Esophagus muscularis mucosa (tissue), 4 donors: Measurements from ENCODE around the gene HOATZ. TPM values are rescaled to one million over a fixed set of nuclear protein-coding genes. Genes with fewer than 3 reads are reported as not detected.

Experiments
- DNase-seq: peaks from one replicate; pipeline ENCODE4 v3.0.0-alpha.2; 2017; ENCODE audit errors: extremely low spot score
- H3K27ac ChIP-seq, 4 donors: fragments of 200-600 bp; sonication (generic); replicated peaks in 1 of 4; 1 replicate in 3 of 4; 2 replicates in 1 of 4; pipeline ENCODE4 v1.5.1; 2016 to 2019; ENCODE audit warnings: mild to moderate bottlenecking in 1 of 4
- H3K27me3 ChIP-seq, 4 donors: fragments of 200-600 bp; sonication (generic); one replicate each; pipeline versions ENCODE4 v1.5.1 to v1.6.0; 2016 to 2019
- H3K36me3 ChIP-seq, 4 donors: fragments of 200-600 bp; sonication (generic); one replicate each; pipeline ENCODE4 v1.5.1; 2016 to 2019
- H3K4me1 ChIP-seq, 4 donors: fragments of 200-600 bp; sonication (generic); one replicate each; pipeline ENCODE4 v1.5.1; 2016 to 2019
- H3K4me3 ChIP-seq, 4 donors: fragments of 200-600 bp; sonication (generic); 1 replicate in 2 of 4; 2 replicates in 2 of 4; pipeline ENCODE4 v1.5.1; 2016 to 2019; ENCODE audit warnings: mild to moderate bottlenecking in 4 of 4, moderate library complexity in 1 of 4
- H3K9me3 ChIP-seq, 4 donors: fragments of 200-600 bp; sonication (generic); 1 replicate in 3 of 4; 2 replicates in 1 of 4; pipeline ENCODE4 v1.5.1; 2016 to 2019
- EP300 ChIP-seq: sonication (generic); formaldehyde crosslinking; IDR thresholded peaks from one replicate; pipeline ENCODE4 v1.6.1; 2017; ENCODE audit warnings: antibody characterized with exemption
- POLR2A ChIP-seq: fragments of 450-650 bp; IDR thresholded peaks from one replicate; pipeline ENCODE4 v1.6.1; 2017; ENCODE audit warnings: antibody characterized with exemption, moderate library complexity, mild to moderate bottlenecking, low read depth
- POLR2AphosphoS5 ChIP-seq, 2 donors: sonication (generic); formaldehyde crosslinking; IDR thresholded peaks; one replicate each; pipeline ENCODE4 v1.6.1; 2017; ENCODE audit warnings: antibody characterized with exemption in 2 of 2
- WGBS: methylation state at CpG from one replicate; pipeline ENCODE4 v1.1.5; 2018; 5-methylcytosine and 5-hydroxymethylcytosine counted together
- intact Hi-C: fragments of 100-400 bp; cut with DNase I; formaldehyde crosslinking; loops from one replicate; pipeline ENCODE4 v1.15.1; 2023
- total RNA-seq, 4 donors: library from RNA; depleted of rRNA; stranded (reverse); fragments of >200 nt; gene quantifications; one replicate each; pipeline versions ENCODE4 v1.1.0 to v1.2.1, GENCODE V29; 2016
- TF ChIP-seq, protein P1 (sequence below), 3 experiments: fragments of 200-600 bp in 2 of 3; fragments of 450-650 bp in 1 of 3; sonication (generic) in 2 of 3; IDR thresholded peaks; one replicate each; pipeline ENCODE4 v1.5.1; 2017 to 2019; ENCODE audit warnings: antibody characterized with exemption in 3 of 3, mild to moderate bottlenecking in 2 of 3, moderate library complexity in 1 of 3

HOATZ gene
- total RNA-seq, 4 donors from 2014 or later, result not detected

DNA sequence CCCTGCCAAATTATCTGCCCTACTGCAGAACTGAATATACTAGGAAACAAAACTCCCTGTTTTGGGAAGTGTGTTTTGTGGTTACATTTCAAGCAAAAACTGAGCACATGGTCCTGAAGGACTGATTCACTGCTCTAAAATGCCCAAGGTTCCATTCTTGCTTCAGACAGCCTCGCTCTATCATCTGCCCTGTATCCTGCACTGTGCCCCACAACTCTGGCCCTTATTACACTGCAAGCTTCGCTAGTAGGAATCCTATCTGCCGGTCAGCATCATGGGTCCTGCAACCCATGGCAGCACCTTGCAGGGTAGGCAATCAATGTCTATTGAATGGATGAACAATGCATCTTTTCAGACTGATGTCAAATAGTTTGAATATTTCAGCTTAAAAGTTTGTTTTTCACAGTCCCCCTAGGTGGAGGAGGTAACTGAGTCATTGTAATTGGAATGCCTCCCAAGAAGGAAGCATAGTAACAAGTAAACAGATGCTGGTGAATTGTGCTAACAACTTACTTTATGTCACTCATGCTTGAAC lies 47.3 kb downstream of the HOATZ start:
- no peak overlapping the region for H3K27ac ChIP-seq
- H3K36me3 ChIP-seq, result peaks cover 0 to 6% (median 0%) of the 10 kb centered on the region in 4 donors
- TF ChIP-seq, protein P1, sequence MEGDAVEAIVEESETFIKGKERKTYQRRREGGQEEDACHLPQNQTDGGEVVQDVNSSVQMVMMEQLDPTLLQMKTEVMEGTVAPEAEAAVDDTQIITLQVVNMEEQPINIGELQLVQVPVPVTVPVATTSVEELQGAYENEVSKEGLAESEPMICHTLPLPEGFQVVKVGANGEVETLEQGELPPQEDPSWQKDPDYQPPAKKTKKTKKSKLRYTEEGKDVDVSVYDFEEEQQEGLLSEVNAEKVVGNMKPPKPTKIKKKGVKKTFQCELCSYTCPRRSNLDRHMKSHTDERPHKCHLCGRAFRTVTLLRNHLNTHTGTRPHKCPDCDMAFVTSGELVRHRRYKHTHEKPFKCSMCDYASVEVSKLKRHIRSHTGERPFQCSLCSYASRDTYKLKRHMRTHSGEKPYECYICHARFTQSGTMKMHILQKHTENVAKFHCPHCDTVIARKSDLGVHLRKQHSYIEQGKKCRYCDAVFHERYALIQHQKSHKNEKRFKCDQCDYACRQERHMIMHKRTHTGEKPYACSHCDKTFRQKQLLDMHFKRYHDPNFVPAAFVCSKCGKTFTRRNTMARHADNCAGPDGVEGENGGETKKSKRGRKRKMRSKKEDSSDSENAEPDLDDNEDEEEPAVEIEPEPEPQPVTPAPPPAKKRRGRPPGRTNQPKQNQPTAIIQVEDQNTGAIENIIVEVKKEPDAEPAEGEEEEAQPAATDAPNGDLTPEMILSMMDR (IDR thresholded peaks at IDR 0.05), result no peak
- TF ChIP-seq EP300 (no peak), POLR2A (no peak), POLR2AphosphoS5 (IDR thresholded peaks at IDR 0.05) (no peak)
- WGBS, result 61% methylated on average over 3 of the region's 3 CpGs
- intact Hi-C loops, result no loop called here
- H3K4me3 ChIP-seq, result no peak overlapping the region
- DNase-seq, result no peak
- peaks cover 0 to 18% (median 16%) of the 10 kb centered on the region in 4 donors for H3K4me1 ChIP-seq
- H3K27me3 ChIP-seq, result no peaks in the 10 kb centered on the region
- H3K9me3 ChIP-seq, result no peaks in the 10 kb centered on the region

- peaks cover 0 to 6% (median 0%) of the 10 kb centered on the region in 4 donors for H3K36me3 ChIP-seq
- H3K4me1 ChIP-seq, result peaks cover 0 to 9% (median 6%) of the 10 kb centered on the region in 4 donors
- no peaks in the 10 kb centered on the region for H3K27me3 ChIP-seq
- H3K27ac ChIP-seq, result no peak overlapping the region
- intact Hi-C loops, result no loop called here
- H3K4me3 ChIP-seq, result no peak overlapping the region
- 93% methylated on average over 10 of the region's 10 CpGs for WGBS
- DNase-seq, result no peak
- TF ChIP-seq, protein P1 (IDR thresholded peaks at IDR 0.05), result no peak
- TF ChIP-seq POLR2AphosphoS5 (IDR thresholded peaks at IDR 0.05) (no peak), POLR2A (no peak), EP300 (no peak)
- H3K9me3 ChIP-seq, result no peaks in the 10 kb centered on the region
These were observed 48.3 kb downstream of the HOATZ start for GRCh38 chr11:111562692-111563389.

- Histone ChIP-seq H3K4me1 (no peaks in the 10 kb centered on the region), H3K36me3 (no peaks in the 10 kb centered on the region), H3K9me3 (no peaks in the 10 kb centered on the region), H3K27me3 (no peaks in the 10 kb centered on the region), H3K4me3 (no peak overlapping the region), H3K27ac (no peak overlapping the region)
- intact Hi-C loops, result no loop called here
- 62% methylated on average over 4 of the region's 4 CpGs for WGBS
- no peak for DNase-seq
- TF ChIP-seq, protein P1 (IDR thresholded peaks at IDR 0.05), result peak; percentile 87 to 95 (median 92)
- no peak for TF ChIP-seq POLR2A
These were observed 50.6 kb downstream of the HOATZ start for GRCh38 chr11:111565114-111565720.

GRCh38 chr11:111566324-111566723 lies 51.7 kb downstream of the HOATZ start:
- no peak for DNase-seq
- TF ChIP-seq POLR2A (no peak), POLR2AphosphoS5 (IDR thresholded peaks at IDR 0.05) (no peak), EP300 (no peak)
- TF ChIP-seq, protein P1 (IDR thresholded peaks at IDR 0.05), result no peak
- Histone ChIP-seq H3K9me3 (no peaks in the 10 kb centered on the region), H3K27me3 (no peaks in the 10 kb centered on the region), H3K4me1 (no peaks in the 10 kb centered on the region), H3K4me3 (no peak overlapping the region), H3K27ac (no peak overlapping the region), H3K36me3 (no peaks in the 10 kb centered on the region)
- intact Hi-C loops, result no loop called here
- WGBS, result 87% methylated on average over 7 of the region's 7 CpGs
